SU-DHL-6 (cell line): ENCODE measurements around the gene AK1.

Experiments
- H2AFZ ChIP-seq: fragments of 200-600 bp; sonication (generic); 2 replicates; pipeline ENCODE4 v1.6.1; 2014; ENCODE audit warnings: low read depth, mild to moderate bottlenecking, moderate library complexity, mixed read lengths, antibody characterized with exemption, low read length; ENCODE audit not compliant: severe bottlenecking
- H3F3A ChIP-seq: fragments of 200-600 bp; shearing (Covaris generic); 2 replicates; pipeline ENCODE4 v1.6.0; 2016; ENCODE audit warnings: antibody characterized with exemption, mild to moderate bottlenecking; ENCODE audit not compliant: insufficient read depth
- H3K27ac ChIP-seq: fragments of 200-600 bp; sonication (generic); 2 replicates; pipeline ENCODE4 v1.5.1; 2016; ENCODE audit warnings: low read depth, mild to moderate bottlenecking, low read length, moderate library complexity, mixed read lengths
- H3K27me3 ChIP-seq: fragments of 200-600 bp; sonication (generic), shearing (Covaris generic); 2 replicates; pipeline ENCODE4 v1.6.0; 2014; ENCODE audit warnings: mild to moderate bottlenecking, low read length
- H3K36me3 ChIP-seq: fragments of 200-600 bp; sonication (generic); 2 replicates; pipeline ENCODE4 v1.6.1; 2014; ENCODE audit warnings: mild to moderate bottlenecking, low read length, mixed read lengths
- H3K4me2 ChIP-seq: fragments of 300-600, 200-600 bp; shearing (Covaris generic), sonication (generic); 2 replicates; pipeline ENCODE4 v1.6.0; 2014; ENCODE audit warnings: low read length, low read depth, mild to moderate bottlenecking; ENCODE audit not compliant: poor library complexity, severe bottlenecking
- H3K4me3 ChIP-seq: fragments of 200-600 bp; sonication (generic); 2 replicates; pipeline ENCODE4 v1.5.1; 2014; ENCODE audit warnings: antibody characterized with exemption, low read length, mild to moderate bottlenecking, mixed read lengths; ENCODE audit not compliant: insufficient read depth, poor library complexity, severe bottlenecking
- H3K79me2 ChIP-seq: fragments of 200-600 bp; sonication (generic); 2 replicates; pipeline ENCODE4 v1.6.1; 2014; ENCODE audit warnings: mild to moderate bottlenecking, low read length, moderate library complexity; ENCODE audit not compliant: insufficient read depth
- H3K9ac ChIP-seq: fragments of 200-600 bp; sonication (generic); 2 replicates; pipeline ENCODE4 v1.7.0; 2014; ENCODE audit warnings: mild to moderate bottlenecking, low read length
- H3K9me2 ChIP-seq: fragments of 200-600 bp; sonication (generic); replicated peaks from 2 replicates; pipeline ENCODE4 v1.6.1; 2014; ENCODE audit warnings: low read length; ENCODE audit not compliant: insufficient read depth
- H3K9me3 ChIP-seq: fragments of 200-600 bp; sonication (generic); 2 replicates; pipeline ENCODE4 v1.6.1; 2014; ENCODE audit warnings: low read length, mixed read lengths; ENCODE audit not compliant: insufficient read depth
- H4K20me1 ChIP-seq: fragments of 200-600 bp; sonication (generic); 2 replicates; pipeline ENCODE4 v1.6.1; 2014; ENCODE audit warnings: low read depth, mild to moderate bottlenecking, antibody characterized with exemption, low read length, moderate library complexity, mixed read lengths
- EZH2phosphoT487 ChIP-seq: fragments of 200-600 bp; sonication (generic), shearing (Covaris generic); conservative IDR thresholded peaks from 2 replicates; pipeline ENCODE4 v1.6.1; 2018; ENCODE audit warnings: mild to moderate bottlenecking, antibody characterized with exemption, low read length, moderate library complexity, mixed read lengths
- TF ChIP-seq, protein P1 (sequence below): fragments of 200-600 bp; sonication (generic); IDR thresholded peaks from one replicate; pipeline ENCODE4 v1.5.1; 2017; ENCODE audit warnings: antibody characterized with exemption, mild to moderate bottlenecking, low read length, moderate library complexity; ENCODE audit not compliant: insufficient read depth, poor library complexity, severe bottlenecking

AK1 gene

DNA sequence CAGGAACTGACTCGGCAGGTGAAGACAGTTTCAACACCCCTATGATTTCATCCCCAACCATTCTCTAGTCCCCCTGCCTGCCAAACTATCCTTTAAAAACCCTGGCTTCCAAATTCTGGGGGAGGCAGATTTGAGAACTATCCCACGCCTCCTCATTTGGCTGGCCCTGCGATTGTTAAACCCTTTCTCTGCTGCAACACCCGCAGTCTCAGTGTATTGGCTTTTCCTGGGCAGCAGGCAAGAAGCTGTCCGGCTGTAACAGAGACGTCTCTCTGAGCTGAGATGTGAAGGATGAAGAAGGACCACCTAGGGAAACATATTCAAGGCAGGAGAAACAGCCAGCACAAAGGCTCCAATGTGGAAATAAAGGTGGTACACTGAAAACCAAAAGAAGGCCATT lies 15.4 kb upstream of the AK1 start:
- no peak overlapping the region for H3K4me3 ChIP-seq
- TF ChIP-seq EZH2phosphoT487 = no peak
- TF ChIP-seq, protein P1, sequence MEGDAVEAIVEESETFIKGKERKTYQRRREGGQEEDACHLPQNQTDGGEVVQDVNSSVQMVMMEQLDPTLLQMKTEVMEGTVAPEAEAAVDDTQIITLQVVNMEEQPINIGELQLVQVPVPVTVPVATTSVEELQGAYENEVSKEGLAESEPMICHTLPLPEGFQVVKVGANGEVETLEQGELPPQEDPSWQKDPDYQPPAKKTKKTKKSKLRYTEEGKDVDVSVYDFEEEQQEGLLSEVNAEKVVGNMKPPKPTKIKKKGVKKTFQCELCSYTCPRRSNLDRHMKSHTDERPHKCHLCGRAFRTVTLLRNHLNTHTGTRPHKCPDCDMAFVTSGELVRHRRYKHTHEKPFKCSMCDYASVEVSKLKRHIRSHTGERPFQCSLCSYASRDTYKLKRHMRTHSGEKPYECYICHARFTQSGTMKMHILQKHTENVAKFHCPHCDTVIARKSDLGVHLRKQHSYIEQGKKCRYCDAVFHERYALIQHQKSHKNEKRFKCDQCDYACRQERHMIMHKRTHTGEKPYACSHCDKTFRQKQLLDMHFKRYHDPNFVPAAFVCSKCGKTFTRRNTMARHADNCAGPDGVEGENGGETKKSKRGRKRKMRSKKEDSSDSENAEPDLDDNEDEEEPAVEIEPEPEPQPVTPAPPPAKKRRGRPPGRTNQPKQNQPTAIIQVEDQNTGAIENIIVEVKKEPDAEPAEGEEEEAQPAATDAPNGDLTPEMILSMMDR = no peak
- no peaks in the 10 kb centered on the region for H3K79me2 ChIP-seq
- peaks cover 10% of the 10 kb centered on the region for H3K9me3 ChIP-seq
- no peak overlapping the region for H2AFZ ChIP-seq
- no peaks in the 10 kb centered on the region for H3F3A ChIP-seq
- H3K27me3 ChIP-seq = no peaks in the 10 kb centered on the region
- H4K20me1 ChIP-seq = no peaks in the 10 kb centered on the region
- no peaks in the 10 kb centered on the region for H3K36me3 ChIP-seq
- H3K4me2 ChIP-seq = no peak overlapping the region
- no peaks in the 10 kb centered on the region for H3K9me2 ChIP-seq
- no peak overlapping the region for H3K9ac ChIP-seq
- no peak overlapping the region for H3K27ac ChIP-seq

DNA sequence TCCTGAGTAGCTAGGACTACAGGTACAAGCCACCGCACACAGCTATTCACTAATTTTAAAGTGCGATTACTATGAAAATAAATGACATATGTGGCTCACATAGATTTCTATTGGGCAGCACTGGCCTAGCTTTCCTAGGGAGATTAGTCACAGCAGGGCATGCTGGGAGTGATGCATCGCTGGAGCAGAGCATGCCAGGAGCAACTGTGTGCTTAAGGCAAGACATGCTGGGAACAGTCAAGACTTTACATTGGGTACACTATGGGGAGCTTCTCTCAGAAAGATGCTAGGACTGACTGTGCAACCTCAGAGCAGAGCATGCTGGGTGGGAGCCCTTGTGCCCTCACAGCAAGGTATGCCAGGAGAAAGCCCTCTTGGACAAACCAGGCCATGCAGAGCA lies 12.6 kb upstream of the AK1 start:
- Histone ChIP-seq H2AFZ (no peak overlapping the region), H3K9ac (no peak overlapping the region), H3K9me2 (no peaks in the 10 kb centered on the region), H3K79me2 (no peaks in the 10 kb centered on the region), H3F3A (no peaks in the 10 kb centered on the region), H3K27me3 (no peaks in the 10 kb centered on the region), H3K27ac (no peak overlapping the region), H3K4me3 (no peak overlapping the region), H3K4me2 (no peak overlapping the region), H3K9me3 (peaks cover 10% of the 10 kb centered on the region), H4K20me1 (no peaks in the 10 kb centered on the region), H3K36me3 (no peaks in the 10 kb centered on the region)
- TF ChIP-seq EZH2phosphoT487 = no peak

DNA sequence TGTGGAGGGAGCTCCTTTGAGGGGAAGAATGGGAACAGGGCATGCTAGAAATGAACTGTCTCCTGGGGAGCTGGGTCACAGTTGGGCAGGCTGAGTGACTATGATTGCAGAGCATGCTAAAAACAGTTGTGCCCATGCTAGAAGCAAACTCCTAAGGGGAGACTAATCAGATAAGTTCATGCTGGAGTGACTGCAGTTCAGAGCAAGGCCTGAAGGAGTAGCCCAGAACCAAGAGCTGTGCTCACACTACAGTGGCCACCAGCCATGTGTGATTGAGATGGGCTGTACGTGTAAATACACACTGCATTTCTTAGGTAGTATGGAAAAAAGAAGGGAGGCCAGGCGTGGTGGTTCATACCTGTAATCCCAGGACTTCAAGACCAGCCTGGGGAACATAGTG lies 10.3 kb upstream of the AK1 start:
- TF ChIP-seq EZH2phosphoT487 = no peak
- TF ChIP-seq, protein P1 = no peak

DNA sequence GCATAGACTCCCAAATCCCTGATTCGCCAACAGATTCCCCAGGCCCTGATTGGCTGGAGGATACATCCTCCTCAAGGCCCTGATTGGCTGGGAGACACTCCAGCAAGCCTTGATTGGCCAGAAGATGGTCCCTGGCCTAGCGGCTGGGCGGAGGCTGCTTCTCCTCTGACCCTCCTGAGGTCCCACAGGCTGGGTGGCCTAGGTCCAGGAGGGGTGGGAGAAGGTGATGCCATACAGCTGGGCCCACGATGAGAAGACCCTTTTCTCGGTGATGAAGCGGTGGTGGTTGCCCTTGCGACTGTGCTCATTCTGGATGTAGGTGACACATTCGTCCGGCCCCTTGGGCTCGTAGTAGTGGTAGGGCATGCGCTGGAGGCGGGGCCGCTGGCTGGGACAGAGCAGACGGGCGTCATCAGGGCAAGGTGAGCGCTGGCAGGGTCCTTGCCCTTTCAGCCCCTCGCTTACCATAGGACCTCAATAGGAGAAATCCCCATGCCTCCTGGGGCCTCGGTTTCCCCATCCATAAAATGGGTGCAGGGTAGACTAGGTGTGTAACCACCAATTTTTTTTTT lies 9.0 kb upstream of the AK1 start:
- Histone ChIP-seq H3K27me3 (no peaks in the 10 kb centered on the region), H3K4me2 (no peak overlapping the region), H3K36me3 (no peaks in the 10 kb centered on the region), H3K9ac (no peak overlapping the region), H3K4me3 (no peak overlapping the region), H3K79me2 (no peaks in the 10 kb centered on the region), H4K20me1 (no peaks in the 10 kb centered on the region), H3K27ac (no peak overlapping the region), H2AFZ (no peak overlapping the region), H3K9me3 (no peaks in the 10 kb centered on the region), H3K9me2 (no peaks in the 10 kb centered on the region), H3F3A (no peaks in the 10 kb centered on the region)
- TF ChIP-seq, protein P1 = no peak
- no peak for TF ChIP-seq EZH2phosphoT487

More for the DNA sequence above, 10.3 kb upstream of the AK1 start:
- Histone ChIP-seq H3F3A (no peaks in the 10 kb centered on the region), H3K27me3 (no peaks in the 10 kb centered on the region), H3K9me3 (peaks cover 2% of the 10 kb centered on the region), H3K27ac (no peak overlapping the region), H3K4me2 (no peak overlapping the region), H3K9ac (no peak overlapping the region), H4K20me1 (no peaks in the 10 kb centered on the region), H3K36me3 (no peaks in the 10 kb centered on the region), H3K9me2 (no peaks in the 10 kb centered on the region), H2AFZ (no peak overlapping the region), H3K79me2 (no peaks in the 10 kb centered on the region), H3K4me3 (no peak overlapping the region)
